Activated CD4-positive, alpha-beta T cell treated with anti-CD3 and anti-CD28 coated beads for 36 hours (primary cell): ENCODE data around the gene CHST11. TPM values are rescaled to one million over a fixed set of nuclear protein-coding genes. Genes with fewer than 3 reads are reported as not detected.

ENCODE experiments used
- ATAC-seq: fragments of 200-7000 bp; cut with Tn5 transposase; one replicate; pipeline ENCODE4 v1.10.0; 2021; ENCODE audit warnings: mild to moderate bottlenecking, moderate library complexity
- CTCF ChIA-PET: fragments of 350-600 bp; sonication (Branson Sonifier 250); formaldehyde crosslinking; loops from one replicate; lab custom pipeline; 2021; ENCODE audit warnings: antibody characterized with exemption; lab: Charles Lee
- POLR2A ChIA-PET: fragments of 350-600 bp; sonication (Branson Sonifier 250); formaldehyde crosslinking; loops from one replicate; lab custom pipeline; 2021; ENCODE audit warnings: antibody characterized with exemption, inconsistent platforms; lab: Charles Lee
- DNase-seq: peaks from one replicate; pipeline ENCODE4 v3.0.0-alpha.2; 2020
- H3K27ac Mint-ChIP-seq: one replicate; pipeline ENCODE4 v1.8.0; 2021; ENCODE audit warnings: mixed read lengths
- H3K27me3 Mint-ChIP-seq: one replicate; pipeline ENCODE4 v1.8.0; 2021; ENCODE audit warnings: mixed read lengths
- H3K36me3 Mint-ChIP-seq: one replicate; pipeline ENCODE4 v1.8.0; 2021; ENCODE audit warnings: low read depth, mixed read lengths
- H3K4me1 Mint-ChIP-seq: one replicate; pipeline ENCODE4 v1.8.0; 2021; ENCODE audit warnings: mixed read lengths
- H3K4me3 Mint-ChIP-seq: one replicate; pipeline ENCODE4 v1.8.0; 2021; ENCODE audit warnings: mild to moderate bottlenecking, moderate library complexity, mixed read lengths
- H3K9me3 Mint-ChIP-seq: one replicate; pipeline ENCODE4 v1.8.0; 2021; ENCODE audit warnings: low read depth, mixed read lengths
- intact Hi-C, 2 experiments: fragments of 100-400 bp; cut with DNase I in 1 of 2; cut with micrococcal nuclease in 1 of 2; formaldehyde crosslinking; loops; one replicate each; pipeline versions ENCODE4 v1.14.2 to v1.15.1; 2022 to 2024; cut with DNase I, micrococcal nuclease
- total RNA-seq, 2 experiments: library from RNA; stranded (reverse); gene quantifications; one replicate each; pipeline ENCODE4 v1.2.3, GENCODE V29; 2021

The CHST11 gene
- total RNA-seq, 2 experiments from 2014 or later, result 33.3 to 33.6 TPM

GRCh38 chr12:104460041-104460719, 3.4 kb downstream of the CHST11 start:
- DNase-seq (peak; percentile 12), ATAC-seq (no peak)
- peaks cover 5% of the 10 kb centered on the region for H3K36me3 Mint-ChIP-seq
- no peaks in the 10 kb centered on the region for H3K27me3 Mint-ChIP-seq
- H3K4me3 Mint-ChIP-seq, result peak overlapping the region; percentile 91
- peak overlapping the region; percentile 87 for H3K27ac Mint-ChIP-seq
- H3K9me3 Mint-ChIP-seq, result no peaks in the 10 kb centered on the region
- ChIA-PET CTCF (interaction anchor here (0.5 to 3.9 kb wide), 10 partner anchors 8 to 212 kb away, joined by 3 to 19 read pairs (median 4); no protein-coding TSS in a partner anchor), POLR2A (interaction anchor here (1.2 to 3.1 kb wide), 2 partner anchors 34 to 235 kb away, joined by 3 to 14 read pairs; no protein-coding TSS in a partner anchor)
- intact Hi-C loops, result loop anchor here in 1 of 2 experiments (2.0 kb wide), 1 partner anchor 243 kb away; no protein-coding TSS in a partner anchor
- peaks cover 70% of the 10 kb centered on the region for H3K4me1 Mint-ChIP-seq

- H3K4me1 Mint-ChIP-seq, result peaks cover 68% of the 10 kb centered on the region
- H3K36me3 Mint-ChIP-seq, result peaks cover 5% of the 10 kb centered on the region
- peak overlapping the region; percentile 25 for H3K4me3 Mint-ChIP-seq
- H3K27ac Mint-ChIP-seq, result peak overlapping the region; percentile 87
- POLR2A ChIA-PET, result interaction anchor here (0.6 to 3.1 kb wide), 2 partner anchors 33 to 520 kb away, joined by 5 to 14 read pairs; no protein-coding TSS in a partner anchor
- no peaks in the 10 kb centered on the region for H3K27me3 Mint-ChIP-seq
- H3K9me3 Mint-ChIP-seq, result no peaks in the 10 kb centered on the region
- no peak for ATAC-seq
- intact Hi-C loops, result loop anchor here in 1 of 2 experiments (2.0 kb wide), 1 partner anchor 244 kb away; no protein-coding TSS in a partner anchor
- CTCF ChIA-PET, result interaction anchor here (0.6 to 3.9 kb wide), 5 partner anchors 12 to 622 kb away, joined by 4 to 19 read pairs (median 4); no protein-coding TSS in a partner anchor
- peak; percentile 16 for DNase-seq
Observed at GRCh38 chr12:104460973-104461698, 4.4 kb downstream of the CHST11 start.

- H3K4me3 Mint-ChIP-seq, result peak overlapping the region; percentile 56
- DNase-seq (no peak), ATAC-seq (no peak)
- H3K36me3 Mint-ChIP-seq, result peaks cover 5% of the 10 kb centered on the region
- CTCF ChIA-PET, result interaction anchor here (0.6 kb wide), 1 partner anchor 10 kb away, joined by 4 read pairs; no protein-coding TSS in a partner anchor
- H3K9me3 Mint-ChIP-seq, result no peaks in the 10 kb centered on the region
- intact Hi-C loops, result loop anchor here in 1 of 2 experiments (2.0 kb wide), 2 partner anchors 22 to 32 kb away; no protein-coding TSS in a partner anchor
- no peaks in the 10 kb centered on the region for H3K27me3 Mint-ChIP-seq
- H3K4me1 Mint-ChIP-seq, result peaks cover 74% of the 10 kb centered on the region
- POLR2A ChIA-PET, result no interaction called here
- H3K27ac Mint-ChIP-seq, result peak overlapping the region; percentile 97
Observed at GRCh38 chr12:104462325-104462724, 5.6 kb downstream of the CHST11 start.

- peak overlapping the region; percentile 97 for H3K27ac Mint-ChIP-seq
- no peaks in the 10 kb centered on the region for H3K9me3 Mint-ChIP-seq
- H3K4me1 Mint-ChIP-seq, result peaks cover 80% of the 10 kb centered on the region
- peak; percentile 59 for DNase-seq
- ATAC-seq, result peak; percentile 54
- peak overlapping the region; percentile 56 for H3K4me3 Mint-ChIP-seq
- POLR2A ChIA-PET, result no interaction called here
- intact Hi-C loops, result loop anchor here (1.0 to 2.0 kb wide), 5 partner anchors 22 to 208 kb away; no protein-coding TSS in a partner anchor
- CTCF ChIA-PET, result interaction anchor here (0.6 kb wide), 1 partner anchor 9 kb away, joined by 4 read pairs; no protein-coding TSS in a partner anchor
- peaks cover 5% of the 10 kb centered on the region for H3K36me3 Mint-ChIP-seq
- no peaks in the 10 kb centered on the region for H3K27me3 Mint-ChIP-seq
Observed at GRCh38 chr12:104462931-104463339, 6.2 kb downstream of the CHST11 start.

GRCh38 chr12:104463368-104463767, 6.6 kb downstream of the CHST11 start:
- Mint-ChIP-seq H3K4me1 (peaks cover 83% of the 10 kb centered on the region), H3K9me3 (no peaks in the 10 kb centered on the region), H3K36me3 (peaks cover 5% of the 10 kb centered on the region), H3K4me3 (peak overlapping the region; percentile 56), H3K27me3 (no peaks in the 10 kb centered on the region), H3K27ac (peak overlapping the region; percentile 97)
- ATAC-seq (peak; percentile 27), DNase-seq (no peak)
- ChIA-PET POLR2A (no interaction called here), CTCF (no interaction called here)
- intact Hi-C loops, result loop anchor here (1.0 to 2.0 kb wide), 5 partner anchors 21 to 208 kb away; no protein-coding TSS in a partner anchor

GRCh38 chr12:104464899-104465298, 8.2 kb downstream of the CHST11 start:
- Mint-ChIP-seq H3K36me3 (peaks cover 9% of the 10 kb centered on the region), H3K27me3 (no peaks in the 10 kb centered on the region), H3K4me1 (peaks cover 89% of the 10 kb centered on the region), H3K4me3 (no peak overlapping the region), H3K9me3 (peaks cover 2% of the 10 kb centered on the region), H3K27ac (peak overlapping the region; percentile 75)
- DNase-seq, result no peak
- no peak for ATAC-seq
- ChIA-PET CTCF (interaction anchor here (0.8 to 1.6 kb wide), 2 partner anchors 44 to 83 kb away, joined by 3 to 5 read pairs; no protein-coding TSS in a partner anchor), POLR2A (no interaction called here)
- intact Hi-C loops, result no loop called here

GRCh38 chr12:104466709-104467345, 10.1 kb downstream of the CHST11 start:
- ChIA-PET POLR2A (no interaction called here), CTCF (interaction anchor here (1.1 to 2.0 kb wide), 2 partner anchors 10 to 11 kb away, joined by 4 to 8 read pairs; partner anchors contain the start of gene CHST11)
- Mint-ChIP-seq H3K36me3 (peaks cover 23% of the 10 kb centered on the region), H3K27ac (no peak overlapping the region), H3K27me3 (no peaks in the 10 kb centered on the region), H3K4me3 (no peak overlapping the region), H3K9me3 (peaks cover 13% of the 10 kb centered on the region), H3K4me1 (peaks cover 85% of the 10 kb centered on the region)
- ATAC-seq (no peak), DNase-seq (no peak)
- intact Hi-C loops, result no loop called here

GRCh38 chr12:104467346-104467837, 10.6 kb downstream of the CHST11 start:
- intact Hi-C loops, result no loop called here
- H3K27me3 Mint-ChIP-seq, result no peaks in the 10 kb centered on the region
- peaks cover 85% of the 10 kb centered on the region for H3K4me1 Mint-ChIP-seq
- H3K36me3 Mint-ChIP-seq, result peaks cover 23% of the 10 kb centered on the region
- ATAC-seq (no peak), DNase-seq (no peak)
- H3K9me3 Mint-ChIP-seq, result peaks cover 13% of the 10 kb centered on the region
- H3K27ac Mint-ChIP-seq, result no peak overlapping the region
- CTCF ChIA-PET, result interaction anchor here (0.6 to 2.0 kb wide), 5 partner anchors 8 to 204 kb away, joined by 3 to 8 read pairs (median 4); partner anchors contain the start of gene CHST11
- POLR2A ChIA-PET, result no interaction called here
- no peak overlapping the region for H3K4me3 Mint-ChIP-seq

- ChIA-PET POLR2A (no interaction called here), CTCF (interaction anchor here (1.0 to 1.3 kb wide), 2 partner anchors 9 to 17 kb away, joined by 3 to 7 read pairs; no protein-coding TSS in a partner anchor)
- no peaks in the 10 kb centered on the region for H3K27me3 Mint-ChIP-seq
- H3K36me3 Mint-ChIP-seq, result peaks cover 21% of the 10 kb centered on the region
- DNase-seq, result no peak
- intact Hi-C loops, result no loop called here
- H3K4me1 Mint-ChIP-seq, result peaks cover 85% of the 10 kb centered on the region
- H3K9me3 Mint-ChIP-seq, result peaks cover 13% of the 10 kb centered on the region
- no peak for ATAC-seq
- H3K27ac Mint-ChIP-seq, result no peak overlapping the region
- H3K4me3 Mint-ChIP-seq, result no peak overlapping the region
Observed at GRCh38 chr12:104468371-104468770, 11.6 kb downstream of the CHST11 start.

- Mint-ChIP-seq H3K4me3 (no peak overlapping the region), H3K27ac (peak overlapping the region; percentile 35), H3K4me1 (peaks cover 85% of the 10 kb centered on the region), H3K9me3 (peaks cover 13% of the 10 kb centered on the region), H3K36me3 (peaks cover 21% of the 10 kb centered on the region), H3K27me3 (no peaks in the 10 kb centered on the region)
- POLR2A ChIA-PET, result no interaction called here
- ATAC-seq (no peak), DNase-seq (no peak)
- CTCF ChIA-PET, result no interaction called here
- intact Hi-C loops, result no loop called here
Observed at GRCh38 chr12:104469066-104469465, 12.3 kb downstream of the CHST11 start.
